CD4-positive, CD25-positive, alpha-beta regulatory T cell (primary cell): ENCODE results near the gene ADCY4. TPM values are rescaled to one million over a fixed set of nuclear protein-coding genes. Genes with fewer than 3 reads are reported as not detected.
A peak's percentile ranks its signal among the peaks of the same experiment; 100 is the strongest.

Experiments used
- ATAC-seq, 2 donors: fragments of 150-1000 bp; cut with Tn5 transposase; one replicate each; pipeline ENCODE4 v1.10.0; 2021; ENCODE audit warnings: low read depth in 2 of 2, moderate number of reproducible peaks in 2 of 2, moderate library complexity in 1 of 2
- DNase-seq, 3 donors: peaks; one replicate each; pipeline versions ENCODE4 v3.0.0 to v3.0.0-alpha.2; 2012 to 2022; ENCODE audit warnings: mixed read lengths in 1 of 3
- H3K27ac ChIP-seq: one replicate; pipeline ENCODE4 v1.7.0; 2013; ENCODE audit warnings: mild to moderate bottlenecking, low read length; ENCODE audit not compliant: insufficient read depth, poor library complexity, severe bottlenecking
- H3K27me3 ChIP-seq: one replicate; pipeline ENCODE4 v1.7.0; 2013; ENCODE audit warnings: low read length; ENCODE audit not compliant: control insufficient read depth, insufficient read depth
- H3K36me3 ChIP-seq: one replicate; pipeline ENCODE4 v1.7.0; 2013; ENCODE audit warnings: mild to moderate bottlenecking, low read length, moderate library complexity; ENCODE audit not compliant: control insufficient read depth, insufficient read depth
- H3K4me1 ChIP-seq: 2 replicates; pipeline ENCODE4 v1.7.0; 2013; ENCODE audit warnings: mild to moderate bottlenecking, low read length; ENCODE audit not compliant: insufficient read depth, control insufficient read depth, poor library complexity, severe bottlenecking
- H3K4me3 ChIP-seq: one replicate; pipeline ENCODE4 v1.7.0; 2013; ENCODE audit warnings: low read depth, mild to moderate bottlenecking, low read length, moderate library complexity
- H3K9me3 ChIP-seq, 2 experiments: 1 replicate in 1 of 2; 2 replicates in 1 of 2; pipeline ENCODE4 v1.7.0; 2013; ENCODE audit warnings: low read length in 2 of 2, mild to moderate bottlenecking in 1 of 2, moderate library complexity in 1 of 2; ENCODE audit not compliant: control insufficient read depth in 2 of 2
- H3K27ac Mint-ChIP-seq, 3 donors: one replicate each; pipeline ENCODE4 v1.8.0; 2020 to 2022; ENCODE audit warnings: mild to moderate bottlenecking in 3 of 3, mixed read lengths in 3 of 3, moderate library complexity in 2 of 3
- H3K27me3 Mint-ChIP-seq: one replicate; pipeline ENCODE4 v1.8.0; 2022; ENCODE audit warnings: mild to moderate bottlenecking, mixed read lengths
- H3K36me3 Mint-ChIP-seq: one replicate; pipeline ENCODE4 v1.8.0; 2020; ENCODE audit warnings: mixed read lengths
- H3K4me1 Mint-ChIP-seq, 4 donors: one replicate each; pipeline ENCODE4 v1.8.0; 2020 to 2022; ENCODE audit warnings: mixed read lengths in 4 of 4, mild to moderate bottlenecking in 1 of 4
- H3K4me3 Mint-ChIP-seq, 4 donors: one replicate each; pipeline ENCODE4 v1.8.0; 2020 to 2022; ENCODE audit warnings: mild to moderate bottlenecking in 4 of 4, mixed read lengths in 4 of 4, moderate library complexity in 3 of 4
- H3K9me3 Mint-ChIP-seq, 7 donors: one replicate each; pipeline ENCODE4 v1.8.0; 2020 to 2022; ENCODE audit warnings: mixed read lengths in 7 of 7, mild to moderate bottlenecking in 3 of 7, moderate library complexity in 2 of 7
- polyA plus RNA-seq, 4 donors: library from polyadenylated mRNA; unstranded; fragments of 300-500 nt; fragmentation: Illumina TruSeq; gene quantifications; one replicate each; pipeline ENCODE4 v1.2.3, GENCODE V29; 2021
- total RNA-seq: library from RNA; stranded (reverse); gene quantifications from one replicate; pipeline ENCODE4 v1.2.3, GENCODE V29; 2022

Gene ADCY4
- total and polyA plus RNA-seq, 5 donors from 2014 or later, result 0.32 to 10.7 (median 0.39) TPM; not detected in 2

DNA sequence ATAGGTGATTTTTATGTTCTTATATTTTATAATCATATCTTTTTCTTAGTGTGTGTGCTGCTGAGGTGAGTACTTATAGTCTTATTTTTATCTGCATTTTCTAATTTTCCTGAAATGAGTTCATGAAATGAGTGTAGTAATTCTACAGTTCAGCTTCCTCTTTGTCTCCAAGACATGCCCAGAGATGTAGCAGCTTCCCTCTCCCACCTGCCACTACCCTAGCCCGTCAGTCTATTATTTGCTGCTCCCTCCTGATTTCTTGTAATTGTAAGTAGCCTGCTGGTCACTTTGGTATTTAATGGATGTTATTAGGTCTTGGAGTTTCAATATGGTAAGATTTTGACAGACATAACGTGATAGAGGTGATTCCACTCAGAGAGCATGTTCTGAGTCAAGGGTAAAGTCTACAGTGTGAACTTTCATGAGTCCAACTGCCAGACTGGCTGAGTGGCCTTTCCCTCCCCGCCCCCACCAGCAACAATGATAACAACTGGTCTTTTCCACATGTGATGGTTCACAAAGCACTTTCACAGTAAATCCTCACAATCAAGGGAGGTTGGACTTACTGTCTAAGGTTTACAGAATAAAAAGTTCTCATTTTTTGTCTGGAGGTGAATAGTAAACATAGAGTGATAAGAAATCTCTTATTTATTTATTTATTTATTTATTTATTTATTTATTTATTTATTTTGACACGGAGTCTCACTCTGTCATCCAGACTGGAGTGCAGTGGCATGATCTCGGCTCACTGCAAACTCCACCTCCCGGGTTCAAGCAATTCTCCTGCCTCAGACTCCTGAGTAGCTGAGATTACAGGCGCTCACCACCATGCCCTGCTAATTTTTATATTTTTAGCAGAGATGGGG is 9.2 kb upstream of the ADCY4 start:
- Histone ChIP-seq H3K4me1 (peaks cover 11% of the 10 kb centered on the region), H3K27ac (no peak overlapping the region), H3K27me3 (peaks cover 7% of the 10 kb centered on the region), H3K36me3 (no peaks in the 10 kb centered on the region), H3K9me3 (no peaks in the 10 kb centered on the region), H3K4me3 (no peak overlapping the region)
- DNase-seq (no peak), ATAC-seq (no peak)
- Mint-ChIP-seq H3K9me3 (peaks cover 0 to 2% (median 0%) of the 10 kb centered on the region in 7 donors), H3K27ac (no peak overlapping the region), H3K36me3 (no peaks in the 10 kb centered on the region), H3K4me1 (peaks cover 0 to 13% (median 7%) of the 10 kb centered on the region in 4 donors), H3K4me3 (no peak overlapping the region), H3K27me3 (peaks cover 53% of the 10 kb centered on the region)

DNA sequence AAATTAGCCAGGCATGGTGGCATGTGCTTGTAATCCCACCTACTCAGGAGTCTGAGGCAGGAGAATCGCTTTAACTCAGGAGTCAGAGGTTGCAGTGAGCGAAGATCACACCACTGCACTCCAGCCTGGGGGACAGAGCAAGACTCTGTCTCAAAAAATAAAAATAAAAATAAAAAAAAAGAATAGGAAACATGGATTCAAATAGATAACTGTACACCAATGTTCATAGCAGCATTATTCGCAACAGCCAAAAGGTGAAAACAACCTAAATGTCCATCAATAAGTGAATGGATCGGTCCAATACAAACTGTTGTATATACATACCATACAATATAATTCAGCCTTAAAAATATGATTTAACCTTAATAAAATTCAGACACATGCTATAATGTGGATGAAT is 8.0 kb upstream of the ADCY4 start:
- peaks cover 53% of the 10 kb centered on the region for H3K27me3 Mint-ChIP-seq
- peaks cover 0 to 2% (median 0%) of the 10 kb centered on the region in 7 donors for H3K9me3 Mint-ChIP-seq
- no peak overlapping the region for H3K4me3 Mint-ChIP-seq
- H3K36me3 ChIP-seq, result peaks cover 4% of the 10 kb centered on the region
- H3K4me1 Mint-ChIP-seq, result peaks cover 0 to 24% (median 15%) of the 10 kb centered on the region in 4 donors
- peaks cover 7% of the 10 kb centered on the region for H3K27me3 ChIP-seq
- DNase-seq (no peak), ATAC-seq (no peak)
- H3K9me3 ChIP-seq, result no peaks in the 10 kb centered on the region
- no peak overlapping the region for H3K4me3 ChIP-seq
- peaks cover 18% of the 10 kb centered on the region for H3K4me1 ChIP-seq
- H3K36me3 Mint-ChIP-seq, result peaks cover 7% of the 10 kb centered on the region
- no peak overlapping the region for H3K27ac ChIP-seq
- no peak overlapping the region for H3K27ac Mint-ChIP-seq

DNA sequence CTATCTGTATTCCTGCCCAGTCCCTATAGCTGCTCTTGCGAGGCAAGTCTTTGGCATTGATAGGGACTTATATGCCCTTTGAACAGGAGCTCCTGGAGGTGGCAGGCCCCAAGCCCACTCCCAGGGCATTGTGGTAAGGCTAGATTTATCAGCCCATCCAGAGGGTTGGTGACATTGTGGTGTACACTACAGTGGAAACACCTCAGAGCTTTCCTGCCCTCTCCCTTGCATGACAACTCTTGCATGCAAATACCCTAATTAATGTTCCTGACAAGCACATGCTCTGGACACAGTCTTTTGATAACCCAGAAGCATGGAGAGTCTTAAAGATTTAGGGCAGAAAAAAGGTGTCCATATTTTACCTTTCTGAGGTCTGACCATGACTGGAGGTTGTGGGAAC is 5.7 kb upstream of the ADCY4 start:
- Mint-ChIP-seq H3K4me3 (peak overlapping the region; percentile 76 to 98 (median 96)), H3K36me3 (peaks cover 25% of the 10 kb centered on the region), H3K4me1 (peaks cover 0 to 33% (median 22%) of the 10 kb centered on the region in 4 donors), H3K9me3 (peaks cover 0 to 2% (median 0%) of the 10 kb centered on the region in 7 donors), H3K27me3 (peaks cover 50% of the 10 kb centered on the region), H3K27ac (no peak overlapping the region)
- H3K9me3 ChIP-seq, result no peaks in the 10 kb centered on the region
- H3K4me3 ChIP-seq, result no peak overlapping the region
- ATAC-seq (no peak), DNase-seq (no peak)
- H3K4me1 ChIP-seq, result peaks cover 18% of the 10 kb centered on the region
- no peak overlapping the region for H3K27ac ChIP-seq
- peaks cover 18% of the 10 kb centered on the region for H3K36me3 ChIP-seq
- H3K27me3 ChIP-seq, result no peaks in the 10 kb centered on the region

DNA sequence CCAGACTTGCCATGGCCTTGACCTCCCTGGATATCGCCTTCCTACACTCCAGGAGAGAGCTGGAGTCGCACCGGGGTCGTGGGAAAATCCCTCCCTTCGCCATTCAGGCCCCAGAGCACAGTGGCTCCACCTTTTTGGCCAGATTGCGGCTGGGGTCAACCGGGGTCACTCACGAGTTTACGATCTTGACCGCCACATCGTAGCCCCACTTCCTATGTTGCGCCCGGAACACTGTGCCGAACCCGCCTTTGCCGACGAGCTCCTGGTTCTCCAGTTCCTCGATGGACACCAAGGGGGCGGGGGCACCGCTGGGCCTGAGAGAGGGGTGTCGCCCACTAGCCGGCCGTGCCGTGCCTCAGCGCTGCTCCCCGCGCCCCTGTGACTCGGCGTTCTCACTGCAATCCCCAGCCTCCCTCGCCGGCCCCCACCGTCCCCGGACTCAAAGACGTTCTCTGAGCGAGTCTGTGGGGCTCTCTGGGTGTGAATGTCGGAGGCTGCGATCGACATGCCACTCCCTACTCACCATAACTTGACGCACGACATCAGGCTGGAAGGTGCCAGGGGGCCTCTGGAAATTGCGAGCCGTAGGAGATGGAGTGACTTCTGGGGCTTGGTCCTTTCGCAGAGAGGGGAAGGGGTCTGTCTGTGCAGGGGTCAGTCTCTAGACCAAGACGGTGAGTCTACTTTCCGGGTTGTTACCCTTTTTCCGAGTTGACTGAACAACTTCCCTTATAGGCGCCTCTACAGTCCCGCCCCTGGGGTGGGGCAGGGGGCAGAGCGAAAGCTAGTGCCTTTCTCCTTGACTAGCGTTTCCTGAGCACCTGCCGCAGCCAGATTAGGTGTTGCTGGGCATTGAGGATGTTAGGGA is 4.6 kb upstream of the ADCY4 start, which contains the start of gene RIPK3:
Gene RIPK3, minus strand, starts transcription at position 708 of the 868 bp plus-strand sequence. Its CDS starts 165 bp downstream, at position 543.
- H3K4me1 Mint-ChIP-seq, result peaks cover 0 to 40% (median 25%) of the 10 kb centered on the region in 4 donors
- H3K9me3 ChIP-seq, result no peaks in the 10 kb centered on the region
- ATAC-seq, result peak; percentile 93 to 96

DNA sequence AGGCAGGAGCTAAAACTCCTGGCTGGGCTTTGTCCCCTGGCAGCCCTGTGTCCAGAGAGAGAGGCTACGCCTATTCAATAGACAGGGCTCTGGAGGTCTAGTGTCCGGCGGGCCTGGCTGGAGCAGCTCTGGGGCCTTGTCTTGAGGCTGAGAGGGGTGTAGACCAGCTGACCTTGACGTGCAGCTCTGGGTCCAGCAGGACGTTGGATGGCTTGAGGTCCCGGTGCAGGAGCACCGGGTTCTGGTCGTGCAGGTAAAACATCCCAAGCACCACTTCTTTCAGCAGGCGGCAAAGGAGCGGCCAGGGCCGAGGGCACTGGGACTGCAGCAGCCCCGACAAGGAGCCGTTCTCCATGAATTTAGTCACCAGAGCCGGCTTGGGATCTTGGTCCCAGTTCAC is 4.0 kb upstream of the ADCY4 start:
- peaks cover 0 to 46% (median 25%) of the 10 kb centered on the region in 4 donors for H3K4me1 Mint-ChIP-seq
- DNase-seq (no peak), ATAC-seq (no peak)
- H3K36me3 ChIP-seq, result peaks cover 18% of the 10 kb centered on the region
- peak overlapping the region; percentile 86 to 98 (median 97) for H3K4me3 Mint-ChIP-seq
- H3K4me1 ChIP-seq, result peaks cover 32% of the 10 kb centered on the region
- peak overlapping the region; percentile 35 for H3K4me3 ChIP-seq
- peak overlapping the region in 2 of 3 donors; percentile 44 to 97 for H3K27ac Mint-ChIP-seq
- H3K9me3 ChIP-seq, result no peaks in the 10 kb centered on the region
- peaks cover 0 to 2% (median 0%) of the 10 kb centered on the region in 7 donors for H3K9me3 Mint-ChIP-seq
- peaks cover 1% of the 10 kb centered on the region for H3K27me3 ChIP-seq
- H3K36me3 Mint-ChIP-seq, result peaks cover 25% of the 10 kb centered on the region
- H3K27me3 Mint-ChIP-seq, result peaks cover 54% of the 10 kb centered on the region
- no peak overlapping the region for H3K27ac ChIP-seq

More for the DNA sequence above, 4.6 kb upstream of the ADCY4 start, which contains the start of gene RIPK3:
- Mint-ChIP-seq H3K27me3 (peaks cover 51% of the 10 kb centered on the region), H3K9me3 (peaks cover 0 to 2% (median 0%) of the 10 kb centered on the region in 7 donors), H3K36me3 (peaks cover 25% of the 10 kb centered on the region), H3K4me3 (peak within 1 kb of the TSS; percentile 94 to 98 (median 97)), H3K27ac (peak within 1 kb of the TSS; percentile 86 to 97 (median 91))
- peak within 1 kb of the TSS; percentile 93 for H3K4me3 ChIP-seq
- H3K27ac ChIP-seq, result peak within 1 kb of the TSS; percentile 66
- no peaks in the 10 kb centered on the region for H3K27me3 ChIP-seq
- H3K4me1 ChIP-seq, result peaks cover 25% of the 10 kb centered on the region
- DNase-seq, result peak; percentile 56 to 84 (median 70)
- H3K36me3 ChIP-seq, result peaks cover 18% of the 10 kb centered on the region

DNA sequence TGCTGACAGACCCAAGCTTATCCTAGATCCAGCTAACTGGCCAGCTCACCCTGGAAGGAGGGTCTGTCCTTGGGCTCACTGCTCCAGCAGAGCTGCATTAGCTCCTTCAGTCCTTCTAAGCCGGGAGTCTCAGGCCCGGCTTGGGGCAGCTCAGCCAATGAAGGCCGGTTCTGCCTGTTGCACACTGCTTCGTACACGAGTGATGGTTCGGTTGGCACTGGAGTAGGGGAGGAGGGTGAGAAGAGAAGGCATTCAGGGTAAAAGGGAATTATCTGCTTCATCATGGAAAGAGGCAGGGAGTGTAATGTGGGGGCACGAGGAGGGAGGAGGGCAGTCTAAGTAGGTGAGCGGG is 2.9 kb upstream of the ADCY4 start:
- Mint-ChIP-seq H3K36me3 (peaks cover 25% of the 10 kb centered on the region), H3K4me1 (peaks cover 0 to 56% (median 27%) of the 10 kb centered on the region in 4 donors), H3K4me3 (peak overlapping the region; percentile 86 to 98 (median 97)), H3K9me3 (peaks cover 0 to 2% (median 0%) of the 10 kb centered on the region in 7 donors), H3K27ac (no peak overlapping the region), H3K27me3 (peaks cover 54% of the 10 kb centered on the region)
- Histone ChIP-seq H3K4me3 (no peak overlapping the region), H3K27me3 (peaks cover 4% of the 10 kb centered on the region), H3K36me3 (peaks cover 18% of the 10 kb centered on the region), H3K27ac (no peak overlapping the region), H3K9me3 (no peaks in the 10 kb centered on the region), H3K4me1 (peaks cover 42% of the 10 kb centered on the region)
- ATAC-seq (no peak), DNase-seq (no peak)

DNA sequence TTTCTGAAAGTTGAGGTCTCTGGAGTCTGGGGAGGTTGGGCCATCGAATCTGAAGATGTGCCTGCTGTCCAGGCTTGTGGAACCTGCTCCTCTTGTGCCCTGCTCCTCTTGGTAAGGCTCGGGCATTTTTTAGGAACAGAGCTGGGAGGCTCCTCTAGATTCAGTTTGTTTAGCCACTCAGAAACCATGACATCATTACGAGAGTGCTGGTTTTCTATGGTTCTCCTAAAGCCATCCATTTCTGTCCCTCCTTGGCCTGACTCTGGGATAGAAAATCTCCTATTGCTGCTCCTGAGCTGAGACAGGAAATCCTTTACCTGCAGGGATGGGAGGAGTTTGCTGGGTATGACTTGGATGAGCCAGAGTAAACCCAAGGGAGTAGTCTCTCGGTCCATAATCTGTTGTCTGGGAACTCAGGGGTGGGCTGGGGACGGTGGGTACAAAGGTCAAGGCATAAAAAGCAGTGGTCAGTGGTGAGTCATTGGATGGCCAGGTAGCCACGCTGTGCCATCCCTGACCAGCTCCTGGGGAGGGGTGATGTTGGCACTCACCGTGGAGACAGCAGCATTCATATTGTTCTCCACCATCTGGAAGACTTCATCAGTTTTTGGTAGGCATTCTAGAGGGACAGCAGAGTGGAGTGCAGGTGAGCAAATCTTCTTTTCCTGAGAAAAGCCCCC is 2.4 kb upstream of the ADCY4 start:
- Mint-ChIP-seq H3K27ac (peak overlapping the region in 1 of 3 donors; percentile 63), H3K27me3 (peaks cover 53% of the 10 kb centered on the region), H3K9me3 (peaks cover 0 to 2% (median 0%) of the 10 kb centered on the region in 7 donors), H3K4me3 (peak overlapping the region; percentile 86 to 98 (median 97)), H3K36me3 (peaks cover 25% of the 10 kb centered on the region), H3K4me1 (peaks cover 2 to 60% (median 29%) of the 10 kb centered on the region in 4 donors)
- no peak overlapping the region for H3K4me3 ChIP-seq
- peaks cover 18% of the 10 kb centered on the region for H3K36me3 ChIP-seq
- peaks cover 4% of the 10 kb centered on the region for H3K27me3 ChIP-seq
- no peak for ATAC-seq
- H3K27ac ChIP-seq, result no peak overlapping the region
- peaks cover 48% of the 10 kb centered on the region for H3K4me1 ChIP-seq
- no peaks in the 10 kb centered on the region for H3K9me3 ChIP-seq
- DNase-seq, result no peak
